ENCODE results near the gene ZNF181.

The ZNF181 gene

DNA sequence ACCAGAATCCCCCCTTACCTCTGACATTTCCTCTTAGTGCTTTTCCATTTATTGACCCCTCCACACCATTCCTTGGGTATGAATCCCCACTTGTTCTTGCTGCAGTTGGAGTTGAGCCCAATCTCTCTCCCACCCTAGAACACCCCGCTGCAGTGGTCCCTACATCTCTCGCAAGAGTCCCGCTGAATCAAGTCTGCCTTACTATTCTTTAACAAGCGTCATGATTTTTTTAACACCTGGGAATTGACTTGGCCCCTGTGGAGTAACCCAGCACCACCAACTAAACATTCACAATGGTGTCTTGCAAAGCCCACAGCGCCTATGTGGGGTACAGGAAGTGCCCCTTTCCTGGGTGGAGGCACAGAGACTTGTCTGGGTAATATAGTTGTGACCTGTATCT, 52.2 kb downstream of the ZNF181 start:
- Histone ChIP-seq H3K9me3 (no peaks in the 10 kb centered on the region), H3K4me1 (no peaks in the 10 kb centered on the region), H3K27me3 (no peaks in the 10 kb centered on the region), H3K4me3 (ENCODE audit: low read depth, low read length) (no peak overlapping the region), H3K36me3 (no peaks in the 10 kb centered on the region)
- no peak for DNase-seq
- TF ChIP-seq, protein P1, sequence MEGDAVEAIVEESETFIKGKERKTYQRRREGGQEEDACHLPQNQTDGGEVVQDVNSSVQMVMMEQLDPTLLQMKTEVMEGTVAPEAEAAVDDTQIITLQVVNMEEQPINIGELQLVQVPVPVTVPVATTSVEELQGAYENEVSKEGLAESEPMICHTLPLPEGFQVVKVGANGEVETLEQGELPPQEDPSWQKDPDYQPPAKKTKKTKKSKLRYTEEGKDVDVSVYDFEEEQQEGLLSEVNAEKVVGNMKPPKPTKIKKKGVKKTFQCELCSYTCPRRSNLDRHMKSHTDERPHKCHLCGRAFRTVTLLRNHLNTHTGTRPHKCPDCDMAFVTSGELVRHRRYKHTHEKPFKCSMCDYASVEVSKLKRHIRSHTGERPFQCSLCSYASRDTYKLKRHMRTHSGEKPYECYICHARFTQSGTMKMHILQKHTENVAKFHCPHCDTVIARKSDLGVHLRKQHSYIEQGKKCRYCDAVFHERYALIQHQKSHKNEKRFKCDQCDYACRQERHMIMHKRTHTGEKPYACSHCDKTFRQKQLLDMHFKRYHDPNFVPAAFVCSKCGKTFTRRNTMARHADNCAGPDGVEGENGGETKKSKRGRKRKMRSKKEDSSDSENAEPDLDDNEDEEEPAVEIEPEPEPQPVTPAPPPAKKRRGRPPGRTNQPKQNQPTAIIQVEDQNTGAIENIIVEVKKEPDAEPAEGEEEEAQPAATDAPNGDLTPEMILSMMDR (IDR thresholded peaks at IDR 0.05; ENCODE audit: low read depth, low read length), result no peak

DNA sequence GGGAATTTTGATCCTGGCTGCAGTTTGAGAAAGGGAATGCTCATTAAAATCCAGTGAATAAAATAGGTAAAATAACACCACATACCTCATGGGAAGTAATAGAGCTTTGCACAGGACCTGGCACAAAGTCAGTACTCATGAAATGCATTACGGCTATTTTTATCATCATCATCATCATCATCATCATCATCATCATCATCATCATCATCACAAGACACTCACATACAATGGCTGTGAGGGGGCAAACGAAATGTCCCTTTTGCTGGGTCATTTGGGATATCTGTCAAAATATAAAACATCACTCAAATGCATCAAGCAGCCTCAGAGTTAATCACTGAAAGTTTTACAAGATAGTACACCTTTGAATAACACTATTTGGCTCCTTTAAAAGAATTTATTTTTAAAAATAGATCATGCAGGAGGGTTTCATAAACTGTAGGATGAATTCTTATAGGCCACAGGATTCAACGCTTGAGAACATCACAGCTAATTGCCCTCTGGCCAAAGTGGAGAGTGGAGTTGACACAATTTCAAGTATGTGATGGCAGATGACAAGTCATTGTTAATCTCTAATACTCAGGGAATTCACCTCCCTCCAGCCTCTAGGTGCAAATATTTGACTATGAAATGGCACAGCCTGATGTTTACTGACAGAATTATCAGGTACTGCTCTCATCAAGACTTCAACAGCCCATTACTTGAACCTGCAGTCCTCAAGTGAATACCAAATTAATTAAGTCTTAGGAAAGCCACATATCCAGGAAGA, 53.2 kb downstream of the ZNF181 start:
- Histone ChIP-seq H3K4me3 (ENCODE audit: low read depth, low read length) (no peak overlapping the region), H3K36me3 (no peaks in the 10 kb centered on the region), H3K27me3 (no peaks in the 10 kb centered on the region), H3K4me1 (no peaks in the 10 kb centered on the region), H3K9me3 (no peaks in the 10 kb centered on the region)
- DNase-seq, result no peak
- TF ChIP-seq, protein P1 (IDR thresholded peaks at IDR 0.05; ENCODE audit: low read depth, low read length), result no peak

DNA sequence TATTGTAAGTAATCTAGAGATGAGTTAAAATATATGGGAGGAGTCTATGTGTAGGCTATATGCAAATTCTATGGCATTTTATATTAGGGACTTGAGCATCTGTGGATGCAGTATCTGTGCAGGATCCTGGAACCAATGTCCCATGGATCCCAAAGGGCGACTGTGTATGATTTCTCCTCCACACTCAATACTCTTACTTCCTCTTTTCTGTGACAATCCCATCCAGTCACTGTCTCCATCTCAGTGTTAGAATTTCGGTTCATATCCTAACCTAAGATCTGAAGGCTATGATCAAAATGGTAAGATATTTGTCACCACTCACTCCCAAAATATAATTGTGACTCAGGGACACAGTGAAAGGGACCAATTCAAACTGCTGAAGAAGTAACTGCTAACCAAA, 54.0 kb downstream of the ZNF181 start:
- TF ChIP-seq, protein P1 (IDR thresholded peaks at IDR 0.05; ENCODE audit: low read depth, low read length), result no peak

DNA sequence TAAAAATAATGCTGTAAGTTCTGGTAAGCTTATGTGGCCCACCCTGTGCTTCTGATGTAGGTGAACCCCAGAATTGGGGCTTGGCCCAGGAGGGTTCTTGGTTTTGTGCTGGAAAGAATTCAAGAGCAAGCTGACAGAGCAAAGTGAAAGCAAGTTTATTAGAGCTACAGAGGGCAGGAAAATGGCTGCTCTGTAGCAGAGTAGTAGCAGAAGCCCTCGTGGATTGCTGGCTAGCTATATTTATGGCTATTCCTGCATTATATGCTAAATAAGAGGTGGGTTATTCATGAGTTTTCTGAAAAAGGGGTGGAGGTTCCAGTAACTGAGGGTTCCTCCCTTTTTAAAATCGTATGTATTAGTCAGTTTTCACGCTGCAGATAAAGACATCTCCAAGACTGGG, 59.5 kb downstream of the ZNF181 start:
- no peak overlapping the region for H3K4me3 ChIP-seq (ENCODE audit: low read depth, low read length)
- H3K27me3 ChIP-seq, result no peaks in the 10 kb centered on the region
- TF ChIP-seq, protein P1 (IDR thresholded peaks at IDR 0.05; ENCODE audit: low read depth, low read length), result no peak
- H3K36me3 ChIP-seq, result no peaks in the 10 kb centered on the region
- H3K4me1 ChIP-seq, result no peaks in the 10 kb centered on the region
- no peaks in the 10 kb centered on the region for H3K9me3 ChIP-seq
- DNase-seq, result no peak

More for the DNA sequence above, 54.0 kb downstream of the ZNF181 start:
- DNase-seq, result no peak
- H3K4me3 ChIP-seq (ENCODE audit: low read depth, low read length), result no peak overlapping the region
- H3K4me1 ChIP-seq, result no peaks in the 10 kb centered on the region
- no peaks in the 10 kb centered on the region for H3K27me3 ChIP-seq
- H3K9me3 ChIP-seq, result no peaks in the 10 kb centered on the region
- H3K36me3 ChIP-seq, result no peaks in the 10 kb centered on the region

DNA sequence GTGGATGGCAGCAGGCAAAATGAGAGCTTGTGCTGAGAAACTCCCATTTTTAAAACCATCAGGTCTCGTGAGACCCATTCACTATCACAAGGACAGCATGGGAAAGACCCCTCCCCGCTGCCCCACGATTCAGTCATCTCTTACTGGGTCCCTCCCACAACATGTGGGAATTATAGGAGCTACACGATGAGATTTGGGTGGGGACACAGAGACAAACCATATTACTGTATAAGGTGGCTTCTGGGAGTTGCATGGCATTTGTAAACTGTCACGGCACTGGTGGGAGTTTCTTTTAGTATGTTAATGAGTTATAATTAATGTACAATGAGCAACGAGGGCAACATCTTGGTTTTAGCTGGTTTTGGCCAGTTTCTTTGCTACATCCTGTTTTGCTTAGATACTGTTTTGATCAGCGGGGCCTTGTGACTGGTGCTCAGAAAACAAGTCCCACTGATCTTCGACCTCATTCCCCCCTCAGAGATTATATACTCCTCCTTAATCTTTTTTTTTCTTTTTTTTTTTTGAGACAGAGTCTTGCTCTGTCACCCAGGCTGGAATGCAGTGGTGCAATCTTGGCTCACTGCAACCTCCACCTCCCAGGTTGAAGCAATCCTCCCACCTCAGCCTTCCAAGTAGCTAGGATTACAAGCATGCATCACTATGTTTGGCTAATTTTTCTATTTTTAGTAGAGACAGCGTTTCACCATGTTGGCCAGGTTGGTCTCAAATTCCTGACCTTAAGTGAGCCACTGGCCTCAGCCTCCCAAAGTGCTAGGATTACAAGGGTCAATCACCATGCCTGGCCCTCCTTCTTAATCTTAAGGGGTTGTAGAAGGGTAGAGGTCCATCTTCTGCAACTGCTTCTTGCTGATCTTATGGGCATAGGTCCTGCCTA, 60.3 kb downstream of the ZNF181 start:
- Histone ChIP-seq H3K36me3 (no peaks in the 10 kb centered on the region), H3K4me3 (ENCODE audit: low read depth, low read length) (no peak overlapping the region), H3K4me1 (no peaks in the 10 kb centered on the region), H3K9me3 (no peaks in the 10 kb centered on the region), H3K27me3 (no peaks in the 10 kb centered on the region)
- TF ChIP-seq, protein P1 (IDR thresholded peaks at IDR 0.05; ENCODE audit: low read depth, low read length), result no peak
- no peak for DNase-seq

Measured in BE2C (cell line).